ENCODE measurements around the gene SCARB1.

The SCARB1 gene

DNA sequence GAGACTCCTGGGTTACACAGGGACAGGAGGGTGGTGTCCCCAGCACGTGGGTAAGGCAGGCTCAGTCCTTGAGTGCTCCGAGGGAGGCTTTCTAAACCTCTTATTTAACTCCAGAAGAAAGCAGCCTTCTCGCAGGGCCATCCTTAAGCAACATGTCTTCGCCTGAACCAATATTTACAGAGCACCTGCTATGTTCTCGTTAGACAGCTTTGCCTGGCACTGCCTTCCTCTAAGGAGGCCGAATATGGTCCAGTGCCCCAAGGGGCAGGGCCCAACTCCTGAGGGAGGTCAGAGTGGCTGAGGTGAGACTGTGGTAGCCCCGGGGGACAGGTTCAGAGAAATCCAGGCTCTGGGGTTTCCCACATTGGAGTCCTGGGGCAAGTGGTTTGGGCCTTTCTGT lies 2.1 kb upstream of the SCARB1 start:
- DNase-seq (ENCODE audit: insufficient read length, low spot score) (no peak), FAIRE-seq (no peak)

DNA sequence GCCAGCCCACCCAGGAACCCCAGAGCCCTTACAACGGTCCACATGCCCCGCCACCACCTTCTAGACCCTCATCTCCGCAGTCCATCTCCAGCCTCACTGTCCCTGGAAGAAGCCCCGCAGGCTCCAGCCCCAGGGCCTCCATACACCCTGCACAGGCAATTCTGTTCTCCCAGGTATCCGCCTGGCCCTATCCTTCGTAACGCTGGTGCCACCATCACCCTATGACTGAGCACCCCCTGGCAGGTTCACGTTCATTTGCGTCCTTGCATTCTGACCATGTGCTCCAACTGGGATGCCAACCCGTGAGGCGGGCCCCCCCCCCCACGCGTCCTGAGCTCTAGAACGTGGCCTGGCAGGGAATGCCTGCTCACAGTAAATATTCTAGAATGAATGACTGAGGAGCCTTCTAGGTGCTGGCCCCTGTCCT lies 675 bp upstream of the SCARB1 start:
- no peak for FAIRE-seq
- no peak for DNase-seq (ENCODE audit: insufficient read length, low spot score)

DNA sequence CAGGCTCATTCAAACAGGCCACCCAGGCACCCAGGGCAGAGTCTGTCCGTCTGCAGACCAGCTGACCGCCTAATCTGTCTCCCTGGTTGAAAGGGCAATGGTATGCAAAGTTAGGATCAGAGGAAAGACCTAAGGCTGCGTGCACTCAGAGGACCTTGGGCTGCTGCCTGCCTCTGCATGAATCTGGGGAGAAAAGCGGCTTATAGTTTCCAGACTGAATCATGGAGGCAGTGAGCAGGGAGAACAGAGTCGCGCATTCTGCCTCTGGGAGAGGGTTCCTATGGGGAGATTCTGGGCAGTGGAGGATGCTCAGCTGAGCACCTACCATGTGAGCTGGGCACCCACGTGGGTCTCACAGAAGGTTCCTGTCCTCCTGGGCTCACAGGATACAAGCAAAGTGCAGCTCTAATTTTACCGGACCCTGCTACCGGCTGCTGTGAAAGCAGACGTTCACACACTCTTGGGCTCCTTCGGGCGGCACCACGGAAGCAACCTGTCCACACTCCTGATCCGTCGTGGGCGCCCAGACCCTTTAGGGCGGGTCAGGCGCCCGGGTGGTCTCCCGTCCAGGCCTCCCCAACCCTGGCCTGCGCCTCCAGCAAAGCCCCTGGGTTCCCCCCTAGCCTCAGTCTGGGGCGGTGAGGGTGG lies 772 bp downstream of the SCARB1 start:
- DNase-seq (ENCODE audit: insufficient read length, low spot score) = peak; percentile 49
- peak; percentile 76 for FAIRE-seq

DNA sequence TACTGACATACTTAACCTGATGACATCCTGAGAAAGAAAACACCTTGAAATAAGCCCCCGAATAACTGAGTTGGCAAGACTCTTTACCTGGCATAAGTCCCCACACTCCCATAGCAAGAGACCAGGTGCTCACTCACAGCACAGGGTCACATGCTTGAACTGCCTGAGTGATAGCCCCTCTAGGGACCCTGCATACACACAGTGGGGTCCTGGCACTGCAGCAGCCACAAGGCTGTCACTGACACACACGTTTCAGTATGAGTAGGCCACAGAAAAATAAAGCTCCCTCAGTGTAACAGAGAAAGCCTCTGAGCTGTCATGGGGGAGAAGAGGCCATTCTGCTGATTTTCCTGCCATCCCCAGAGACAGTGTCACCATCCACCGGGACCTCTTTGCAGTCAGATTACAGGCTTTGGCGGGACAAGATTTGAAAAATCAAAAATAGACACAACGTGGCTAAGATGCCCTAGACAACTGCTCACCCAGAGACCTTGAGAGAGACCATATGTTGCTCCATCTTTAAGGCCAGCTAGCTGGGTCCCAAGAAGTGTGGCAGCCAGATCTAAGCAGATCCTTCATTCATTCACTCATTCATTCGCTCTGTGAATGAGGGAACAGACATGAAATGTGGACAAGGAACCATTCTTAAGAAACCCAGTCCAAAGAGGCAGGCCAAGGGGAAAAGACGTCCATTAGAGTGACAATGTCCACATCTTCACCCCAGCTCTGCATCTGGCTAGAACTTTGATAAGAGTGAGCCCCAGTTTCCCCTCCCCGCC lies 1.6 kb downstream of the SCARB1 start:
- DNase-seq (ENCODE audit: insufficient read length, low spot score) = no peak
- FAIRE-seq = peak; percentile 67

DNA sequence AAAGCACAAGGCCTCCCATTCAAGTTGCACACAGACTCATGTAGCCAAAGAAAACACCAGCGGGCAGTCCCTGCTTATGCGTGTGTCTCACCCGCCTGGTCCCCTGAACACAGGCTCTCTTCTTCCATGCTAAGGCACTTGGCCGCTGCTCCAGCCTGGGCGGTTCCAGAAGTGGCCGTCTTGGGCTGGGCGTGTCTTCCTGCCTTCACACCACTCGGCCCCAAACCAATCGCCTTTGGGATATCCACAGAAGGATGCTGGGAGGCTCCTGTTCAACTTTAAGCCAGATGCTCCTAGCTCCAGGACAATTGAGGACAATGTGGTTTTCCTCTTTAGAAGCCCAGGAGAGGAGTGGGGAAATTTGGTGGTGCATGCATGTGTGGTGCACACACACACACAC lies 2.2 kb downstream of the SCARB1 start:
- DNase-seq (ENCODE audit: insufficient read length, low spot score) = no peak
- peak; percentile 72 for FAIRE-seq

DNA sequence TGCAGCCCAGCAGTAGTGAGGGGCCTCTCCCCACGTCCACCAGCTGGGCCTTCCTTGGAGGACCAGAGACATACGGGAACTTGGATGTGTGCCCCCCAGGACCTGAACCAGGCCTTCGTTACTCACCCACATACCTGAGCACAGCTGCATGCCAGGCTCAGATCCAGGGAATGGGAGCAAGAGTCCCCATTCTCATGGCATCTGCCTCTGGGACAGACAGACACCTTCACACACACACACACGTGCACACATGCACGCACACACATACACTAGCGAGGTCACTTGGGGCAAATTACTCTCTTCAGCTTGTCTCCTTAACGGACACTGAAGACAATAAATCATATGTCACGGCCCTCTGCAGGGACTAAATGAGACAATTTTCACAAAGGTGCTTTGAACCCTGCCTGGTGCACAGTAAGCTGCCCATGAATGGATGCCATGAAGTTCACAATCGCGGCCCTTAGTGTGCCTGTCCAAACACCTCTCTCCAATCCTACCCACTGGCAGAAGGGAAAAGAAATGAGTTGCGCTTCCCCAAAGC lies 5.7 kb downstream of the SCARB1 start:
- no peak for DNase-seq (ENCODE audit: insufficient read length, low spot score)
- no peak for FAIRE-seq

DNA sequence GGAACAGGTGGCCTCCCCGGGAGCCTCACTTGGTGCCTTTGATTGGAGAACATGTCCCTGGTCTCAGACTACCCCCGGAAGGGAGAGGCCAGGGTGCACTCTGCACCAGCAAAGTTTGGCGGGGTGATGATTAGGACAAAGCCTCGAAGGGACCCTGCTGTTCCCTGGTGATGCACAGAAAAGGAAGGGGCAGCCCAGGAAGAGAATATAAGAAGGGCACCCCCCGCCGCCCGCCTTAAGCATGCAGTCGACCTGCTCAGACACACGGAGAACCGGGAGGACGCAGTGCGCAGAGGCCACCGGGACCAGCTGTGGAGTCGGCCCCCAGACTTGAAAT lies 6.9 kb downstream of the SCARB1 start:
- no peak for DNase-seq (ENCODE audit: insufficient read length, low spot score)
- no peak for FAIRE-seq

DNA sequence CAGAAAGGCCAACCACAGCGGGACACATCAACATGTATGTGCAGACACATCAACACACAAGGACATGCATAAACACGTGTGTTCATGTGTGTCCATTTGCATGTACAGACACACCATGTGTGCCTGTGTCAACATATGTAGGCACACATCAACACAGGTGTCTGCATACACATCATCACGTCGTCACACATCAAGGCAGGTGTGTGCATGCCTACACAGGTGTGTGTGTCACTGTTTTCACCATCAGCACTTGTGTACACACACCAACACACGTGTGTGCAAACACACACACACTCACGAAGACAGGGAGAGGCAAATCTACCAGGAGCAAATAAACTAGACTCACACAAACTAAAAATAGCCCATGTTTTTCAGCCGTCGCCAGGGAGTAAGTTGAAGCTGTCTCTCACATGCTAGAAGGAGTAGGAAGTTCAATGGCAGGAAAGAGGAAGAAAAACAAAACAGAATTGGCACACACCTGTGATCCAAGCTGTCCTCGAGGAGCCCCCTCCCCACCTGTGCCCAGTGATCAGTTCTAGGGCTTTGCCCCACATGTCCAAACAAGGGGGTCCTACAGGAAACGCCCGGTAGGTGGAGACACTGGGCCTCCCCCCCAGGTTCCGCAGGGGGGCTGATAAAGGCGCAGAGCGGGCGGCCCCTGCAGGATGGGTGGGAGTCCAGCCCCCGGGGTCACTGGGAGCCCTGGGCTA lies 7.4 kb downstream of the SCARB1 start:
- FAIRE-seq = no peak

DNA sequence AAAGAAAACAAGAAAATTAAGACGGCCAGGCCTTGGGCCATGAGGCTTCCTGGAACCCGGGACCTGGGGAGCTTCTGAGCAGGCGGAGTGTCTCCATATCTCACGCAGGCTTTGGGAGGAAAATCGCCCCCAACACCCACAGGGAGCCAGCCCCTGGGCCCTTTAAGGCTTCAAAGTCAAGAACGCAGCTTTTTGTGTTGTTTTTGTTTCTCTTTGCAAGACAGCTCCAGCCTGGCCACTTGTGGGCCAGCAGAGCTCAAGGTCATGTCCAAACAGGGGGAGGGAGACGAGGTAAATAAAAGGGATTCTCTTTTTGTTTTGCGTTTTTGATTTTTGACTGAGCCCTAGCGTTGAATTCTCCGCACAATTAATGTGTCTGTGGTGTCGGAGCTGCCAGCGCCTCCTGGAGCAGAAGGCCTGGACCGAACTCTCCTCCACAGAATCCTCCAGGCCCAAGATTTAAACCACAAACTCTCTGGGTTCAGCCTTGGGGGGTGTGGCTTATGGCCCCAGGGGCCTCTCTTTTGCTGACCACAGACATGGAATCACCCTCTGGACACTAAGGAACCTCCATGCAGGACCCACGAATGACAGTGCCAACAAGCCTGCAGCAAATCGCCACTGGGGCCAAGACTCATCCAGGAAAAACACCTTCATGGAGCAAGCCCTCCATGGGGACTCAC lies 8.2 kb downstream of the SCARB1 start:
- DNase-seq (ENCODE audit: insufficient read length, low spot score) (no peak), FAIRE-seq (no peak)

More for the DNA sequence above, 7.4 kb downstream of the SCARB1 start:
- DNase-seq (ENCODE audit: insufficient read length, low spot score) = no peak

DNA sequence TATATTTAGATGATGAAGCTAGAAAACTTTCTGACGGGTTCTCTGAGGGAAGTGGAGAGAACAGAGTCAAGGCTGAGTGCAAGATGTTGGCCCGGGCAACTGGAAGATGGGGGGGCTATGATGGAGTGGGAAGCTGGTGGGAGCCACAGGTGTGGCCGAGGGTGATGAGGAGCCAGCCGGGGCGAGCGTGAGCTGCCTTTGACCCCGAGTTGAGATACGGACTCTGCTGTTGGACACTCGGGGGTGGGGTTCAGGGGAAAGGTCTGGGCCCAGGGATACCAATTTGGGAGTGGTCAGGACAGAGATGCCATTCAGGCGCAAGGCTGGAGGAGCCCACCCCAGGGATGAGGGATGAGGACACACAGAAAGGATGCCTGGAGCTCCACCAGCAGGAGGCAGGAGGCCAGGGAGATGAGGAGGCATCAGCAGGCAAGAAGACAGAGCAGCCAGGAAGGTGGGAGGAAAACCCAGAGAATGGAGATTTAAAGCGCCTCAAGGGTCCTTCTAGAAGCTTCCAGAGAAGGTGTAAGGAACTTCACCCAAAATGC lies 9.0 kb downstream of the SCARB1 start:
- FAIRE-seq = no peak
- DNase-seq (ENCODE audit: insufficient read length, low spot score) = no peak

DNA sequence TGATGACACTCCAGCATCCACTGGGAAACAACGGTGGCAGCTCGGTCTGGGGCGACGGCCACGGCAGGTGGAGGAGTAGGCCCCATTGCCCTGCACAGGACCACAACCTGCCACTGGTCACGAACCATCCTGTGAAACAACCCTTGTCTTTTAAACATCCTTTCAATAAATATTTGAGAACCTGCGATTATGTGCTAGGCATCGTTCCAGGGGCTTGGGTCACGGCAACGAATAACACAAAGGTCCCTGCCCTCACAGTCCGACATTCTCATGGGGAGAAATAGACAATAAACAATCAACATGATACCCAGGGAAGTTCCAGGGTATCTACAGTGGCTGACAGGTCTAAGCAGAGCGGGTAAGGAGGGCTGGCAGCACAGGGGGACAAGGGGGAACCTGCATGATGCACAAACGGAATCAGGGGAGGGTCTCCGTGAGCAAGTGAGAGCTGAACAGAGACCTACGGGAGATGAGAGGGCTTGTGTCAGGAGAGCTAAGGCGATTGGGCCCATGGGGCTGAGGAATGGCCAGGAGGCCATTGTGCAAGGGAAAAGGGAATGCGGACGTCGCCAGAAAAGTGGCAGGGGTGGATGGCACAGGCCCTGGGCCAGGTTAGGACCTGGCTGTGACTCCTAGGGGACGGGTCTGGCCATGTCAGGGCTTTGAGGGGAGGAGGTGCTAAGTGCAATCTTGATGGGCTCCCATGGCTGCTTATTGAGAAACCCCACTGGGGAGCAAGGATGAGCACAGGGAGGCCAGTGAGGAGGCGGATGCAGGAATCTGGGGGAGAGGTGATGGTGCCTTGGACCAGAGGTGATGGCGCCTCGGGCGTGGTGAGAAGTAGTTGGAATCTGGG lies 9.7 kb downstream of the SCARB1 start:
- no peak for DNase-seq (ENCODE audit: insufficient read length, low spot score)
- FAIRE-seq = no peak

DNA sequence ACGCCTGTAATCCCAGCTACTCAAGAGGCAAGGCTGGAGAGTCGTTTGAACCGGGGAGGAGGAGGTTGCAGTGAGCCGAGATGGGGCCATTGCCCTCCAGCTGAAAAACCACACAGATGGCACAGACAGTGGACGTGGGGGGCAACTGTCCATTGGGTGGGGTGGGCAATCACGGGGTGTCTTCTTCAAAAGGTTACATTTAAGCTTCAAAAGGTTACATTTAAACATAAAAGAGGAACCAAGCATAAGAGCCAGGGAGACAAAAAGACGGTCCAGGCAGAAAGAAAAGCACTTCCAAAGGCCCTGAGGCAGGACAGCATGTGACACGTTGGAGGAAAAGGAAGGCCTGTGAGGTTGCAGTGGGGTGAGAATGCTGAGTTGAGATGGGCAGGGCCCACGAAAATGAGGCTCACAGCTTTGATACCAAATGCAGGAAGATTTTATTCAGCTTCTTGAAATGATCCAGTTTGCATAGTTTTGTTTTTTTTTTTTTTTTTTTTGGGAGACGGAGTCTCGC lies 10.7 kb downstream of the SCARB1 start:
- DNase-seq (ENCODE audit: insufficient read length, low spot score) (no peak), FAIRE-seq (no peak)

DNA sequence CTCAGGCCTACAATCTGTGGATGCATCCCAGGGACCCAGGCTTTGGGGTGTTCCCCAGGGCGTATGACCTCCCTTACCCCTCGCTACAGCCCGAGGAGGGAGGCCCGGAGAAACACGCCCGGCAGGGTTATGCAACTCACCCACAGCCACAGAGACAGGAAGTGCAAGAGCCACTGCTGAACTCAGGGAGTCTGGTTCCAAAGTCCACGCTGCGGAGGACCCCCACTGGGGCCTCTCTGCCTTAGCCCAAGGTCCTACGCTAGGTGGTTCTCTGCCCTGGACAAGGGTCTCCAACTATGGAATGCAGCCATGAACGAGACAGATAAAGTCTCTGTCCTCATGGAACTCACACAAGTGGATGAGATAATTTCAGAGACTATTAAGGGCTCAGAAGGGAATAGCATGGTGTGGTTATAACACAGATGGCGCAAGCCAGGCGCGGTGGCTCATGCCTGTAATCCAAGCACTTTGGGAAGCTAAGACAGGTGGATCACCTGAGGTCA lies 11.3 kb downstream of the SCARB1 start:
- DNase-seq (ENCODE audit: insufficient read length, low spot score) = no peak

DNA sequence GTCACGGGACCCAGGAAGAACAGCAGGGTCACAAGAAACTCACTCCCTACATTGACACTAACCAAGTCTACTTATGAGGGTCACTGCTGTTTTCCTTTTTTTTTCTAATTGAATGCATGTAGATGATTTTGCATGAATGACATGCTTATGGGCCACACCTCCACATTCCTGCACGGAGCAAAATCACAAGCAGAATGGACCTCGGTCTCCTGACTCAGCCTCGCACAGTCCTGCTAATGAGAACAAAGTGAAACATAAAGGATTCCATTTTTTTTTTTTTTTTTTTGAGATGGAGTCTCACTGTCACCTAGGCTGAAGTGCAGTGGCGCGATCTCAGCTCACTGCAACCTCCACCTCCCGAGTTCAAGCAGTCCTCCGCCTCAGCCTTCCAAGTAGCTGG lies 12.3 kb downstream of the SCARB1 start:
- no peak for FAIRE-seq
- DNase-seq (ENCODE audit: insufficient read length, low spot score) = no peak

More for the DNA sequence above, 11.3 kb downstream of the SCARB1 start:
- FAIRE-seq = no peak

DNA sequence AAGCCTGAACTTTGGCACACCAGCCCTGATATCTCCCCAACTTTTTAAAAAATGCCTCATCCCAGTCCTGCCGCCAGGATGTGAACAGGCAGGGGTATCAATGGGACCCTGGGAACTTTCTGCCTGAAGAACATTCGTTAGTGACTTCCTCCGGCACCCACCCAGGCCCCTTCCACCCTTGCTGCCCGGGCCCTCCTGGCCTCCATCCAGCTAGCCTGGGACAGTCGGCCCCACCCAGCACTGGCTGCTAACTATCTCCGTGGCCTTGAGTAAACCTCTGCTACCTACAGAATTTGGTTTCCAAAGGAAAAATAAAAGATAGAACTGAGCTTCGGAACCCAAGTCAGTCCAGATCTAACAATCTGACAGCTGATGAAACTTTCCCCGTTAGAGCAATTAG lies 14.3 kb downstream of the SCARB1 start:
- DNase-seq (ENCODE audit: insufficient read length, low spot score) (no peak), FAIRE-seq (no peak)

DNA sequence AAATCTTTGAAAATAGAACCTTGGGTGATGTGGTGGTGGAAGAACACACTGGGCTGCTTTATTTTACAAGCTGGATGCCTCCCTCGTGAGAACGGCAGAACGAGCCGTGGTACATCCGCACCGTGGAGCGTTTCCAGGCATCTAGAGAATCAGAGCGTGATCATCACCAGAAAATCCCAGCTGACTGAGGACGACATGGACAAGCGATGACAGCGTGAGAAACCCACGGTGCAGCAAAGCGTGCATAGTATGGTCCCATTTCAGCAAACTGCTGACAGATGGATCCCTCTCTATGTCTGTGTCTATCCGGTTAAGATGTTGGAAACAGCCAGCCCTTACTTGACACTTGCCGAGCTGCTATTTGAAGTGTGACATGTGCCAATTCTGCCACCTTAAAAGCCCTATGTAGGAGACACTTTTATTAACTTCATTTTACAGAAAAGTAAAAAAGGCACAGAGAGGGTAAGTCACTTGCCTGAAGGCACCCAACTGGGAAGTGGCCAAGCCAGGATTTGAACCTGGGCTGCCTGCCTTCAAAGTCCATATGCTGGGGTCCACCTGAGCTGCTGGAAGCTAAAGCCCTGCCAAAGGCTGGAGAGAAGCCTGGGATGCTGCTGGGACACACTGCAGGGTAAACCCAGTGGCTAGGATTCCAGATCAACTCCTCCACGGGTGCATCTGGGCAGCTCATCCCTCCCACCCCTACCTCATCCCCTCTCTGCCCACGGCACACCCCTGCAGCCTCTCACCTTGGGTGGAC lies 14.9 kb downstream of the SCARB1 start:
- DNase-seq (ENCODE audit: insufficient read length, low spot score) (no peak), FAIRE-seq (no peak)

DNA sequence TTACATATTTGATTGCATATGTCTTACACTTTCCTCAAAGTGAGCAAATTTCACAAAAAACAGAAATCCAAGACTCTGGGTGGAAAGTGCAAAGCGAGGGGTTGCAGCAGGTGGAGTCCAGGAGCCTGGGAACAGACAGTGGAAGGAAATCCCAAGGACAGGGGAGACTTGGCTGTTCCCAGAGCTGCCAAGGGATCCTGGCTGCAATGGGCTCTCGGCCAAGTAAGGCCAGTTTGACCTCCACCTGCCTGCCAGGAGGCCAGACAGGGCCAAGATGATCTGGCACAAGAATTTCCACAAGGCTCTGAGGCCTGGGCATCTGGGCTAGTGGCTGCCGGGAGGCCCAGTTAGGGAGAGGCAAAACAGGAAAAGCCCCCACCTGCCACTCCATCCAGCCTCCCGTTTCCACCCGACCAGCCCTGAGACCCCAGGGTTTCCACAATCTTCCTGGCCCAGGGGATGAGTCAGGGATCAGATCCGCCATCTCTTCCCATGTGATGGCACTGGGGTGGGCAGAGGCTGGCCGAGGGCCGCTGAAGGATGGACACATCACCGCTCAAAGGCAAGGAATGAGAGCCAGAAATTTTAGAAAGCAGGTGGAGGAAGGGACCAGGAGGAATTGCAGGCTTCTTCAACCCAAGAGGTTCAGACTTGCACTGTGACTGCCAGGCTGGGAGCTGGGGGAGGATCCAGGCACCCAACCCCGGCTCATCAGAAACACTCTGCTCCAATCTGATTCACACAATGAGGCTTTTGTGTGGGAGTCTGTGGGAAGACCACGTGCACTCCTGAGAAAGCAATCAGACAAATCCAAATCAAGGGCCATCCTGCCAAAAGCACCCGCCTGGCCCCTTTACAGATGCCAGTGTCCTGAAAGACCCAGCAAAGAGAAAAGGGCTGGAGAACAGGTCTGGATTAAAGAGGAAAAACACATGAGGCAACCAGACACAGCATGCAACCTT lies 16.3 kb downstream of the SCARB1 start:
- no peak for FAIRE-seq
- no peak for DNase-seq (ENCODE audit: insufficient read length, low spot score)

Measured in GM19239 (cell line).